ENCODE measurements around the gene HCLS1. TPM values are rescaled to one million over a fixed set of nuclear protein-coding genes. Genes with fewer than 3 reads are reported as not detected.

Gene HCLS1
- total and polyA plus RNA-seq, 2 of the 8 experiments (the other 6 are each of a cell fraction or from before 2014, with no cell fraction given) = 0.53 to 1.3 TPM

GRCh38 chr3:121696186-121696585, 35.5 kb upstream of the HCLS1 start:
- Histone ChIP-seq H4K20me1 (replicated peaks in 1 of 2; ENCODE audit: control insufficient read depth in 1 of 2, insufficient read depth in 2 of 2, low read length in 2 of 2) (no peaks in the 10 kb centered on the region), H3K4me3 (ENCODE audit: extremely low read depth in 1 of 4, insufficient read depth in 2 of 4, low read depth in 3 of 4, low read length in 4 of 4) (no peak overlapping the region), H3K9me3 (ENCODE audit: insufficient read depth in 2 of 2, low read depth in 1 of 2, low read length in 1 of 2) (no peaks in the 10 kb centered on the region), H3K4me2 (ENCODE audit: insufficient read depth in 1 of 2, low read depth in 2 of 2, low read length in 2 of 2) (no peak overlapping the region), H3K9ac (replicated peaks in 1 of 4; ENCODE audit: extremely low read depth in 1 of 4, low read depth in 3 of 4, low read length in 3 of 4) (no peak overlapping the region), H3K18ac (ENCODE audit: extremely low read depth, low read length) (no peak overlapping the region), H2BK20ac (ENCODE audit: low read length) (no peak overlapping the region), H3K27me3 (replicated peaks in 1 of 4; ENCODE audit: control insufficient read depth in 3 of 4, extremely low read depth in 1 of 4, insufficient read depth in 3 of 4, low read length in 3 of 4) (no peaks in the 10 kb centered on the region), H3K79me2 (ENCODE audit: control insufficient read depth in 1 of 2, insufficient read depth in 2 of 2, low read length in 2 of 2) (no peaks in the 10 kb centered on the region), H2AFZ (ENCODE audit: low read length) (no peak overlapping the region), H2BK120ac (replicated peaks; ENCODE audit: low read depth, low read length) (no peak overlapping the region), H3K27ac (ENCODE audit: low read depth, low read length) (no peak overlapping the region), H2BK15ac (ENCODE audit: low read length) (no peak overlapping the region), H3K23me2 (ENCODE audit: low read depth, low read length) (no peaks in the 10 kb centered on the region), H3K4me1 (replicated peaks in 1 of 4; ENCODE audit: control insufficient read depth in 3 of 4, insufficient read depth in 4 of 4, low read length in 3 of 4) (no peaks in the 10 kb centered on the region), H4K5ac (ENCODE audit: insufficient read length, low read depth, low read length) (no peak overlapping the region), H3K36me3 (ENCODE audit: control insufficient read depth in 2 of 4, insufficient read depth in 4 of 4, low read length in 3 of 4) (peaks cover 4 to 28% (median 17%) of the 10 kb centered on the region in 4 experiments), H2BK12ac (ENCODE audit: low read depth, low read length) (no peak overlapping the region), H4K8ac (ENCODE audit: extremely low read depth, insufficient read depth, low read length) (no peak overlapping the region), H3K23ac (ENCODE audit: insufficient read length) (no peak overlapping the region), H3K4ac (replicated peaks; ENCODE audit: insufficient read length, low read depth, low read length) (no peak overlapping the region), H3K56ac (replicated peaks; ENCODE audit: insufficient read length, low read depth, low read length) (no peak overlapping the region), H4K91ac (replicated peaks; ENCODE audit: insufficient read length, low read length) (no peak overlapping the region), H3K14ac (ENCODE audit: insufficient read length) (no peak overlapping the region), H2AK5ac (ENCODE audit: low read depth, low read length) (no peak overlapping the region), H3K79me1 (ENCODE audit: low read depth, low read length) (no peaks in the 10 kb centered on the region), H2BK5ac (ENCODE audit: low read depth, low read length) (no peak overlapping the region)
- ChIA-PET POLR2A (ENCODE audit: partially characterized antibody) (interaction anchor here (1.0 kb wide), 1 partner anchor 9 kb away, joined by 4 read pairs; no protein-coding TSS in a partner anchor), CTCF (ENCODE audit: partially characterized antibody) (interaction anchor here (1.8 kb wide), 1 partner anchor 50 kb away, joined by 4 read pairs; no protein-coding TSS in a partner anchor)
- WGBS, 2 experiments (ENCODE audit: extremely low coverage in 1 of 2, insufficient coverage in 1 of 2, insufficient read length in 1 of 2, insufficient replicate concordance in 2 of 2, low coverage in 1 of 2, low lambda C conversion rate in 2 of 2, missing lambda C conversion rate in 1 of 2) = 77% methylated on average over 3 of the region's 3 CpGs; no CpG with 5 or more reads in 1 of the 2 experiments
- FAIRE-seq (no peak), DNase-seq (ENCODE audit: low read depth in 1 of 2, low spot score in 2 of 2) (no peak)
- TF ChIP-seq BCL11A (IDR thresholded peaks at IDR 0.05; ENCODE audit: low read depth in 2 of 2, low read length in 2 of 2) (no peak), CEBPB (IDR thresholded peaks at IDR 0.05; ENCODE audit: low read depth, low read length) (no peak), JUND (IDR thresholded peaks at IDR 0.05; ENCODE audit: low read length) (no peak), SRF (IDR thresholded peaks at IDR 0.05; ENCODE audit: low read depth, low read length) (no peak)
